GM13976 (cell line): ENCODE results near the gene ELAPOR1.
A peak's percentile ranks its signal among the peaks of the same experiment; 100 is the strongest.

Experiments
- DNase-seq: peaks from one replicate; pipeline ENCODE4 v3.0.0; 2012; ENCODE audit warnings: low spot score
- CTCF ChIP-seq: IDR thresholded peaks from 2 replicates; pipeline ENCODE4 v1.5.1; 2012; ENCODE audit warnings: borderline replicate concordance, mild to moderate bottlenecking; ENCODE audit not compliant: insufficient read depth; ENCODE audit errors: extremely low read depth, missing control alignments, control extremely low read depth
- in situ Hi-C: fragments of 300-500 bp; cut with MboI; formaldehyde crosslinking; loops from one replicate; pipeline ENCODE4 v1.12.0; 2022; ENCODE audit warnings: low sequenced_read_pairs, mixed read lengths, inconsistent platforms; ENCODE audit not compliant: unreplicated experiment

ELAPOR1 gene

DNA sequence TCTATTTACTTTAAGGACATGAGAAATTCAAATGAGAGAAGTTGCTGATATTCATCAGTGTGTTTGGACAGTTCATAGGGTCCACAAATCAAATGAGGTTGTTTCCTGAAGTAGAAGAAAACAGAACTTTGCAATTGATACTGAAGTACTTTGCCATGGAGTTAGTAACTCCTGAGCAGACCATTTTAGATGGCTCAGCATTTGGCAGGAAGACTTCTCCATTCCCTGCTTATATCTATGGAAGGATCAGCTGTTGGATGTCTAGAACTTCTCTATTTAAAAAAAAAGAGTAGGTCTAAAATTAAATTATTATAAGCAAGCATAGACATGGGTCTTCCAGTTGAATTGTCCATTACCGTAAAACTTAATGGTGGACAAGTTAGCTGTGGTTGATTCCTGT lies 18.3 kb upstream of the ELAPOR1 start:
- in situ Hi-C loops, result no loop called here
- no peak for DNase-seq
- no peak for TF ChIP-seq CTCF

DNA sequence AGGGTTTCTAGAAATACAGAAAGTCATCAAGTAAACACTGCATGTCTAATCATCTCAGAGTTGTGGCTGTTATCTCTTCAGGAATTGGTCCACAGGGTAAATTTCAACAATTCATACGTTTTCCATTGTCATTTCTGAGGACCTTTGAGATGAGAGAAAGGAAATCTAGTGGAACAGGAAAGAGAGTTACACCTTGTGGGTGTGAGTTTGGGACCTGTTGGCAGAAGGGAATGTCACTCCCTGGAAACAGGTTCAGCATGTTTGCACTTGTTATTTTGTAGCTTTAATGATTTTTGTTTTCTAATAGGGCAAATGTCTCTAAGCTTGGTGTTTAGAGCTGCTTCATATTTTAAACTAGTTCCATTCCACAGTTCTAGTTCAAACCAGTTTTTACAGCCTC lies 17.8 kb upstream of the ELAPOR1 start:
- TF ChIP-seq CTCF, result no peak
- in situ Hi-C loops, result no loop called here
- DNase-seq, result no peak

GRCh38 chr1:109099938-109100773 lies 13.8 kb upstream of the ELAPOR1 start:
- TF ChIP-seq CTCF, result peak; percentile 87
- peak; percentile 96 for DNase-seq
- in situ Hi-C loops, result loop anchor here (25.0 kb wide), 1 partner anchor 263 kb away; no protein-coding TSS in a partner anchor

DNA sequence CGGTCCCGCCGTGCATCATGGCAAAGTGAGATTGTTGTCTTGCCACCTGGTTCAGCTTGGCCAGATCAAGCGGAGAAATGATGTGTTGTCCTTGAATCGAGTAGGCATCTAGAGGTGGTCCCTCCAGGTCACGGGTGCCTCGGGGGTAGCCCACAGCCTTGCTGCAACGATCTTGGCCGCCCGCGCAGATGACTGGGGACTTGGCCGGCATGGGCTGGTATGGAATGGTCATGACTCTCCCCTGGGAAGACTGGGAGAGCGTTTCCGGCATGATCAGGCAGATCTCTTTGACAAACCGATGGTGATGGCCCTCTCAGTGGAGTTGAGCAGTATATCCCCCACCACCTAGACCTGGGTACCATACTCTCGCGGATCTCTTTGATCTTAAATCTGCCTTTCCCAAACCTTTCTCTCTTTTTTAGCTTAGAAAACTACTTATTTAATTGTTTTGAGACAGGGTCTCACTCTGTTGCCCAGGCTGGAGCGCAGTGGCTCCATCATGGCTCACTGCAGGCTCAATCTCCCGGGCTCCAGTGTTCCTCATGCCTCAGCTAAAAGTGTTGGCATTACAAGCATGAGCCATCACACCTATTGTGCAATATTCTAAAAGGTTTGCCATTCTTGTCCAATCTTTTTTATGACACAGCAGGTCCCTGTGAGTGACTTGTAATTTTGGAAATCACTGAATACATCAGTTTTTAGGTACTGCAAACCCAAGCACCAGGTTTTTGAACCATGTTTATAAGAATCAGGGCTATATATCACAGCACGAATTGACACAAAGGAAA lies 9.4 kb upstream of the ELAPOR1 start:
- in situ Hi-C loops, result loop anchor here (25.0 kb wide), 1 partner anchor 267 kb away; no protein-coding TSS in a partner anchor
- no peak for TF ChIP-seq CTCF
- no peak for DNase-seq

DNA sequence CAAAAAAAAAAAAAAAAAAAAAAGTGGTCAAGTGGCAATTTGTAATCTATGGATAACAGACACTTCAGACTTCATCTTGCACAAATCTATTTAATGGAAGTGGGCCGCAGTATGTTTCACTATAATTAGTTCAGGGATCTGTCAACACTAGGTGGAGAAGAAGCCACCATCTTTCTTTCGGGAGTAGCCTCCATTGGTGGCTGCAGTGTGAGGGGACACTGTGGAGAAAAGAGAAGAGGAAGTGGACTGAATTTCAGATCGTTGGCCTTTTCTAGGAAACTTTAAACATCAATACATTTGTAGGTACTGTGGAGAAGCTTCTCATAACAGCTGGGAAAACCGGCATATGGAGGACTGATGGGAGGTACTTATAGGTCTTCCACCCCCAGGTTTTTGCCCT lies 8.0 kb upstream of the ELAPOR1 start:
- in situ Hi-C loops, result loop anchor here (25.0 kb wide), 1 partner anchor 269 kb away; no protein-coding TSS in a partner anchor
- TF ChIP-seq CTCF, result no peak
- DNase-seq, result no peak

DNA sequence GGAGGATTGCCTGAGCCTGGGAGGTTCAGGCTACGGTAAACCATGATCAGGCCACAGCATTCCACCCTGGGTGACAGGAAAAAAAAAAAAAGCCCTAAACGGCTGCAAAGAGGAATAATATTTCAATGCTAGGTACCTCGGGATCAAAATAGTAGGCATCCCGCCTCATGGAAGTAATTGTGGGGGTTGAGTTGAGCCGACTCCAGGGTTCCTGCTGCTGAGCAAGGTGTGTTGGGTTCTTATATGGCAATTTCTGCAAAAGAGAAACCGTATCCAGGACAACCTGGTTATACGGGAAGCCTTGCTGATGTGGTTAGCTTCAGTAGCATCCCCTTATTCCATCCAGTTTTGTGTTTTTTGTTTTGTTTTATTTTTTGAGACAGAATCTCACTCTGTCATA lies 6.1 kb upstream of the ELAPOR1 start:
- DNase-seq, result no peak
- TF ChIP-seq CTCF, result no peak
- in situ Hi-C loops, result loop anchor here (25.0 kb wide), 1 partner anchor 270 kb away; no protein-coding TSS in a partner anchor
